Forelimb muscle (tissue), 1 donor: ENCODE measurements around the gene ZC3H13. TPM values are rescaled to one million over a fixed set of nuclear protein-coding genes. Genes with fewer than 3 reads are reported as not detected.

Experiments used
- DNase-seq: peaks from one replicate; pipeline ENCODE4 v3.0.0-alpha.2; 2013; ENCODE audit warnings: low read depth
- polyA plus RNA-seq: library from polyadenylated mRNA; unstranded; fragments of 120-200 nt; gene quantifications from one replicate; pipeline ENCODE4 v1.2.1, GENCODE V29; 2013; ENCODE audit not compliant: insufficient read length

ZC3H13 gene
- polyA plus RNA-seq, 1 donor: 33.9 TPM

- DNase-seq: no peak
Measured at GRCh38 chr13:45941261-45941660, 111.3 kb downstream of the ZC3H13 start.

GRCh38 chr13:45940061-45940460 is 112.5 kb downstream of the ZC3H13 start:
- DNase-seq: no peak

GRCh38 chr13:45936621-45937020 is 115.9 kb downstream of the ZC3H13 start:
- no peak for DNase-seq

- no peak for DNase-seq
Measured at GRCh38 chr13:45934283-45934682, 118.3 kb downstream of the ZC3H13 start.

- no peak for DNase-seq
Measured at GRCh38 chr13:45933203-45933908, 119.2 kb downstream of the ZC3H13 start.

- no peak for DNase-seq
Measured at GRCh38 chr13:45932676-45933075, 119.9 kb downstream of the ZC3H13 start.

- DNase-seq: no peak
Measured at GRCh38 chr13:45932172-45932571, 120.4 kb downstream of the ZC3H13 start.

GRCh38 chr13:45931211-45931610 is 121.3 kb downstream of the ZC3H13 start:
- no peak for DNase-seq

- DNase-seq: no peak
Measured at GRCh38 chr13:45930177-45930576, 122.4 kb downstream of the ZC3H13 start.

- no peak for DNase-seq
Measured at GRCh38 chr13:45928843-45929242, 123.7 kb downstream of the ZC3H13 start.

- DNase-seq: no peak
Measured at GRCh38 chr13:45928176-45928575, 124.4 kb downstream of the ZC3H13 start.

- no peak for DNase-seq
Measured at GRCh38 chr13:45926741-45927140, 125.8 kb downstream of the ZC3H13 start.

GRCh38 chr13:45925151-45925550 is 127.4 kb downstream of the ZC3H13 start:
- DNase-seq: no peak

- no peak for DNase-seq
Measured at GRCh38 chr13:45921162-45921736, 131.3 kb downstream of the ZC3H13 start.

- no peak for DNase-seq
Measured at GRCh38 chr13:45918597-45918996, 133.9 kb downstream of the ZC3H13 start.

- no peak for DNase-seq
Measured at GRCh38 chr13:45917019-45917418, 135.5 kb downstream of the ZC3H13 start.

- no peak for DNase-seq
Measured at GRCh38 chr13:45915686-45916439, 136.7 kb downstream of the ZC3H13 start.

GRCh38 chr13:45909673-45910072 is 142.9 kb downstream of the ZC3H13 start:
- no peak for DNase-seq

- no peak for DNase-seq
Measured at GRCh38 chr13:45909089-45909488, 143.5 kb downstream of the ZC3H13 start.

- no peak for DNase-seq
Measured at GRCh38 chr13:45907503-45907902, 145.0 kb downstream of the ZC3H13 start.
